ENCODE results near the gene CCT8L2. TPM values are rescaled to one million over a fixed set of nuclear protein-coding genes. Genes with fewer than 3 reads are reported as not detected.
"Not testable (repeated sequence)": the region's sequence is repeated elsewhere in the genome, so short reads cannot be mapped to it uniquely, and the experiment has no call there.

CCT8L2 gene
- total RNA-seq, 1 donor from 2014 or later, result not detected

GRCh38 chr22:16594026-16594425 is 1.4 kb upstream of the CCT8L2 start:
- no peaks in the 10 kb centered on the region for H3K4me1 Mint-ChIP-seq (ENCODE audit: unreplicated experiment)
- H3K36me3 Mint-ChIP-seq, result no peaks in the 10 kb centered on the region
- no peak for DNase-seq (ENCODE audit: extremely low spot score, unreplicated experiment)
- no peaks in the 10 kb centered on the region for H3K9me3 Mint-ChIP-seq
- TF ChIP-seq CTCF (conservative IDR thresholded peaks at IDR 0.05), result no peak
- H3K27me3 Mint-ChIP-seq, result no peaks in the 10 kb centered on the region
- H3K4me3 Mint-ChIP-seq, result no peak overlapping the region
- no peak overlapping the region for H3K27ac Mint-ChIP-seq

- not testable (repeated sequence) for H3K27ac Mint-ChIP-seq; H3K36me3 Mint-ChIP-seq; H3K27me3 Mint-ChIP-seq; H3K4me3 Mint-ChIP-seq; H3K4me1 Mint-ChIP-seq (ENCODE audit: unreplicated experiment); DNase-seq (ENCODE audit: extremely low spot score, unreplicated experiment); H3K9me3 Mint-ChIP-seq
These were observed 379 bp downstream of the CCT8L2 start for GRCh38 chr22:16592231-16592630.

GRCh38 chr22:16591136-16591535 is 1.5 kb downstream of the CCT8L2 start:
- H3K36me3 Mint-ChIP-seq; H3K9me3 Mint-ChIP-seq; H3K27ac Mint-ChIP-seq; DNase-seq (ENCODE audit: extremely low spot score, unreplicated experiment); H3K27me3 Mint-ChIP-seq; H3K4me1 Mint-ChIP-seq (ENCODE audit: unreplicated experiment); H3K4me3 Mint-ChIP-seq: not testable (repeated sequence)

DNA sequence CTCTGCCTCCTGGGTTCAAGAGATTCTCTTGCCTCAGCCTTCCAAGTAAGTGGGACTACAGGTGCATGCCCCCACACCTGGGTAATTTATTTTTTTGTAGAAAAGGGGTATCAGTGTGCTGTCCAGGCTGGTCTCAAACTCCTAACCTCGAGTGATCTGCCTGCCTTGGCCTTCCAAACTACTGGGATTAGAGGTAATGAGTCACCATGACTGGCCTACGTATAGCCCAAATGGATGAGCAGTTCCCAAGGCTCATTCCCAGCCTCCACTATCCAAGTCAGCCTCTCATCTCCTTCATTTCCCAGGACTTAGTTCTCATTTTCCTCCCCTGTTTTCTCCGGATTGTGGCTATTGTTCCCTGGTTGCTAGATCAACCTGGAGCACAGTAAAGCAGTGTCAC is 5.6 kb downstream of the CCT8L2 start:
- H3K27me3 Mint-ChIP-seq, result no peaks in the 10 kb centered on the region
- peaks cover 4% of the 10 kb centered on the region for H3K9me3 Mint-ChIP-seq
- no peak overlapping the region for H3K27ac Mint-ChIP-seq
- no peaks in the 10 kb centered on the region for H3K36me3 Mint-ChIP-seq
- no peak for DNase-seq (ENCODE audit: extremely low spot score, unreplicated experiment)
- H3K4me1 Mint-ChIP-seq (ENCODE audit: unreplicated experiment), result no peaks in the 10 kb centered on the region
- TF ChIP-seq CTCF (conservative IDR thresholded peaks at IDR 0.05), result no peak
- no peak overlapping the region for H3K4me3 Mint-ChIP-seq

DNA sequence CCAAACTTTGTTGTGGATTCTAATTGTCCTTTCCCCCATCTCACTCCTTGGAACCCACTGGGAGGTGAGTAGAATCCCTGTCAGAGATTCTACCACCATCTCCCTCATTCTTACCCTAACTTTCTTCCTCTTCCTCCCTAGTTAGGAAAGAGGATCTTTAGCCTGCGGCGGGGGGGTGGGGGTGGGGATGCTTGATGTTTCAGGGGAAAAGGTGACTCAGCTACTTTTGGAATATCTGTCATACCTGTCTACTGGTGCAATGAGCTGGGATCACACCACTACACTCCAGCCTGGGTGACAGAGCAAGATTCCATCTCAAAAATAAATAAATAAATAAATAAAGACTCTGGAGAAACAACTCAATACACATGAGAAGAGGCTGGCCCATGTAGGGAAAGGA is 6.4 kb downstream of the CCT8L2 start:
- no peak overlapping the region for H3K4me3 Mint-ChIP-seq
- no peaks in the 10 kb centered on the region for H3K4me1 Mint-ChIP-seq (ENCODE audit: unreplicated experiment)
- no peaks in the 10 kb centered on the region for H3K36me3 Mint-ChIP-seq
- H3K9me3 Mint-ChIP-seq, result peaks cover 4% of the 10 kb centered on the region
- H3K27ac Mint-ChIP-seq, result no peak overlapping the region
- no peaks in the 10 kb centered on the region for H3K27me3 Mint-ChIP-seq
- DNase-seq (ENCODE audit: extremely low spot score, unreplicated experiment), result no peak
- no peak for TF ChIP-seq CTCF (conservative IDR thresholded peaks at IDR 0.05)

GRCh38 chr22:16580872-16581271 is 11.7 kb downstream of the CCT8L2 start:
- not testable (repeated sequence) for DNase-seq (ENCODE audit: extremely low spot score, unreplicated experiment); H3K4me1 Mint-ChIP-seq (ENCODE audit: unreplicated experiment); H3K36me3 Mint-ChIP-seq; H3K4me3 Mint-ChIP-seq; H3K27ac Mint-ChIP-seq; H3K9me3 Mint-ChIP-seq; H3K27me3 Mint-ChIP-seq

DNA sequence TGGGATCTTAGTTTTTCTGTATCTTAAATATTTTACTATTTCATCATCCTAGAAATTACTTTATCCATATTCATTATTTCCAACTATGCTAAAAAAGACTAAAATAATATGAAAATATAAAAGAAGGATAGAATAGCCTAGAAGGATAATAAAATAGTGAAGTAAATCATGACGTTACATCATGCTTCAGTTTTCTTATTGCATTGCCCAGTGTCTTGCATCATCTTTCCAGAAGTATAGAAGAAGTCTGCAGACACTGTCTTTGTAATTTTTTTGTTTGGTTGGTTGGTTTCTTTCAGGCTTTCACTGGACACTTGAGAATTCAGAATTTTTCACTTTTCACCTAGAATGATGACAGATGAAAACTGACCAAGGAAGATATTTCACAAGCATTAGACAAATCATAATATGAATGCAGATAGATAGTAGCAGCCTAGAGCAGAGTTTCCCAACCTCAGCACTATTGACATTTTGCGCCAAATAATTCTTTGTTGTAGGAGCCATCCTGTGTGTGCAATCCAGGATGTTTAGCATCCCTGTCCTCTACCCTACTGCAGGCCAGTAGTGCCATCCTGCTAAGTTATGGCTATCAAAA is 23.3 kb downstream of the CCT8L2 start:
- H3K4me3 Mint-ChIP-seq, result not testable (repeated sequence)

DNA sequence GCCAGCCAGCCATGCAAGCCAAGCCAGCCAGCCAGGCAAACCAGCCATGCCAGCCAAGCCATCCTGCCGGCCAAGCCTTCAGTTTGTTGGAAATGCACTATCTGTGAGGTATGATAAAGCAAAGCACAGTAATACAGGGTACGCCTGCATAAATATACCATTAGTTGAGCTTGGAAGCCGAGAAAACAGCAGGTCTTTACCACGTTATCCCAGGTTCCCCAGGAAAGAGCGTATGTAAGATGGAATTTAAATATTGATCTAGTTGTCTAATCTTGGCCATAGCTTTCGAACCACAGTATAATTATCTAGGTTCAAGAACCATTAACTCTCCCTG is 24.2 kb downstream of the CCT8L2 start:
- no peak for TF ChIP-seq CTCF (conservative IDR thresholded peaks at IDR 0.05)
- H3K9me3 Mint-ChIP-seq, result no peaks in the 10 kb centered on the region
- H3K27ac Mint-ChIP-seq, result no peak overlapping the region
- DNase-seq (ENCODE audit: extremely low spot score, unreplicated experiment), result no peak
- no peak overlapping the region for H3K4me3 Mint-ChIP-seq
- no peaks in the 10 kb centered on the region for H3K36me3 Mint-ChIP-seq
- no peaks in the 10 kb centered on the region for H3K4me1 Mint-ChIP-seq (ENCODE audit: unreplicated experiment)
- H3K27me3 Mint-ChIP-seq, result no peaks in the 10 kb centered on the region

More for the DNA sequence above, 23.3 kb downstream of the CCT8L2 start:
- not testable (repeated sequence) for DNase-seq (ENCODE audit: extremely low spot score, unreplicated experiment); H3K9me3 Mint-ChIP-seq; H3K4me1 Mint-ChIP-seq (ENCODE audit: unreplicated experiment); H3K36me3 Mint-ChIP-seq; H3K27ac Mint-ChIP-seq; H3K27me3 Mint-ChIP-seq

DNA sequence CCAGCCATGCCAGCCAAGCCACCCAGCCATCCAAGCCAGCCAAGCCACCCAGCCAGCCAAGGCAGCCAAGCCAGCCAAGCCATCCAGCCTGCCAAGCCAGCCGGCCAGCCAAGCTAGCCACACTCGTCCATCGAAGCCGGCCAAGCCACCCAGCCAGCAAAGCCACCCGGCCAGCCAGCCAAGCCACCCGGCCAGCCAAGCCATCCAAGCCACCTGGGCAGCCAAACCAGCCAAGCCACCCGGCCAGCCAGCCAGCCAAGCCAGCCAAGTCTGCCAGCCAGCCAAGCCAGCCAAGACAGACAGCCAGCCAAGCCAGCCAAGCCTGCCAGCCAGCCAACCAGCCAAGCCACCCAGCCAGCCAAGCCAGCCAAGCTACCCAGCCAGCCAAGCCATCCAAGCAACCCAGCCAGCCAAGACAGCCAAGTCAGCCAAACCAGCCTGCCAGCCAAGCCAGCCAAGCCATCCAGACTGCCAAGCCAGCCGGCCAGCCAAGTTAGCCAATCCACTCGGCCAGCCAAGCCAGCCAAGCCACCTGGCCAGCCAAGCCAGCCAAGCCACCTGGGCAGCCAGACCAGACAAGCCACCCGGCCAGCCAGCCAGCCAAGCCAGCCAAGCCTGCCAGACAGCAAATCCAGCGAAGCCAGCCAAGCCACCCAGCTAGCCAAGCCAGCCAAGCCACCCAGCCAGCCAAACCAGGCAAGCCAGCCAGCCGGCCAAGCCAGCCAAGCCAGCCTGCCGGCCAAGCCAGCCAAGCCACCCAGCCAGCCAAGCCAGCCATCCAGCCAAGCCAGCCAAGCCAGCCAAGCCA is 24.8 kb downstream of the CCT8L2 start:
- not testable (repeated sequence) for H3K36me3 Mint-ChIP-seq; H3K27ac Mint-ChIP-seq; H3K4me1 Mint-ChIP-seq (ENCODE audit: unreplicated experiment); H3K9me3 Mint-ChIP-seq; H3K27me3 Mint-ChIP-seq; H3K4me3 Mint-ChIP-seq; DNase-seq (ENCODE audit: extremely low spot score, unreplicated experiment)

DNA sequence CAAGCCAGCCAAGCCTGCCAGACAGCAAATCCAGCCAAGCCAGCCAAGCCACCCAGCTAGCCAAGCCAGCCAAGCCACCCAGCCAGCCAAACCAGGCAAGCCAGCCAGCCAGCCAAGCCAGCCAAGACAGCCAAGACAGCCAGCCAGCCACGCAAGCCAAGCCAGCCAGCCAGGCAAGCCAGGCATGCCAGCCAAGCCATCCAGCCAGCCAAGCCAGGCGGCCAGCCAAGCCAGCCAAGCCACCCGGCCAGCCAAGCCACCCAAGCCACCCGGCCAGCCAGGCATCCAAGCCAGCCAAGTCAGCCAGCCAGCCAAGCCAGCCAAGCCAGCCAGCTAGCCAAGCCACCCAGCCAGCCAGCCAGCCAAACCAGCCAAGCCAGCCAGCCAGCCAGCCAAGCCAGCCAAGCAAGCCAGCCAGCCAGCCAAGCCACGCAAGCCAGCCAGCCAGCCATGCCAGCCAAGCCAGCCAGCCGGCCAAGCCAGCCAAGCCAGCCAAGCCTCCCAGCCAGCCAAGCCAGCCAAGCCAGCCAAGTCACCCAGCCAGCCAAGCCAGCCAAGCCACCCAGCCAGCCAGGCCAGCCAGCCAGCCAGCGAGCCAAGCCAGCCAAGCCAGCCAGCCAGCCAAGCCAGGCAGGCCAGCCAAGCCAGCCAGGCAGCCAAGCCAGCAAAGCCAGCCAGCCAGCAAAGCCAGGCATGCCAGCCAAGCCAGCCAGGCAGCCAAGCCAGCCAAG is 26.0 kb downstream of the CCT8L2 start:
- not testable (repeated sequence) for H3K27ac Mint-ChIP-seq, H3K36me3 Mint-ChIP-seq, H3K27me3 Mint-ChIP-seq

More for the DNA sequence above, 26.0 kb downstream of the CCT8L2 start:
- not testable (repeated sequence) for DNase-seq (ENCODE audit: extremely low spot score, unreplicated experiment); H3K9me3 Mint-ChIP-seq; H3K4me3 Mint-ChIP-seq; H3K4me1 Mint-ChIP-seq (ENCODE audit: unreplicated experiment)
